HG03039 (cell line): ENCODE measurements around the gene RIMS4.

ENCODE experiments used
- ATAC-seq: cut with Tn5 transposase; IDR thresholded peaks from one replicate; pipeline ENCODE4 v1.9.1; 2021; ENCODE audit warnings: mild to moderate bottlenecking, moderate library complexity; ENCODE audit not compliant: unreplicated experiment

RIMS4 gene

GRCh38 chr20:44743916-44744655 lies 66.3 kb downstream of the RIMS4 start:
- ATAC-seq, result no peak

GRCh38 chr20:44743080-44743701 lies 67.2 kb downstream of the RIMS4 start:
- ATAC-seq, result no peak

DNA sequence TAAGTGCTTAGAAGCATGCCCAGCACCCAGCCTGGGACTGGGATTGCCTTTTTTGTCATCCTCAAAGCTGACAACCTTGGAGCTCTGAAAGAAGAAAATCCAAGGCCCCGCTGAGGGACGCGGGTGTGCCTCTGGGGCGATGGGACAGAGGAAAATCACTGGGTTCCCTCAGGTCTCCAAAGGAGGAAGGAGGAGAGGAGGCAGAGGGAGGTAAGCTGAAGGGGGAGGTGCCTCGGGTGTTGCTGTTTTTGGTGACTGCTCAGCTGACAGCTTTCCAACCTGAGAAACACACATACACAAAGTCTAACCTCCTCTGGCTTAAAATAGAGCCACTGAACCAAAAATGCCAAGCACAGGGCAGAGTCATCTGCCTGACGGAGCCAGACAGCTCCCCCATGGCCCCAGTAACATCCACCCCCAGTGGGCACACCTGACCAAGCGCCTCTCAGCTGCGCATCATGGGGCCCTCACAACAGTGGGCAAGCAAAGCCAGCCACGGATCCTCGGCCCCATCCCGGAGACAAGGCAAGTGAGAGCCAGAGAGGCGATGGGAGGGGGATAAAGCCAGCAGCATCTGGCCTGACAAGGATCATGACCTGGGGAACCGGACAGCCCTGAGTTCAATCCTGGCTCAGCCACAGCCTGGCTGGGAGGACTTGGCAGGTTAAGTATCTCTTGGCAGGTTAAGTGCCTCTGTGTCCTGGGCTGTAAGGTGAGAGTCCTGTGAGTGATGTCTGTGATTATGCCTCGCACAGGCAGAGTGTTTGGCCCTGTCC lies 67.9 kb downstream of the RIMS4 start:
- ATAC-seq, result no peak

- ATAC-seq, result no peak
These were observed 70.4 kb downstream of the RIMS4 start for GRCh38 chr20:44739942-44740341.

- no peak for ATAC-seq
These were observed 71.4 kb downstream of the RIMS4 start for GRCh38 chr20:44738813-44739477.

GRCh38 chr20:44737116-44737515 lies 73.2 kb downstream of the RIMS4 start:
- no peak for ATAC-seq

- no peak for ATAC-seq
These were observed 74.0 kb downstream of the RIMS4 start for GRCh38 chr20:44736170-44737021.

GRCh38 chr20:44735816-44736169 lies 74.6 kb downstream of the RIMS4 start:
- ATAC-seq, result no peak

DNA sequence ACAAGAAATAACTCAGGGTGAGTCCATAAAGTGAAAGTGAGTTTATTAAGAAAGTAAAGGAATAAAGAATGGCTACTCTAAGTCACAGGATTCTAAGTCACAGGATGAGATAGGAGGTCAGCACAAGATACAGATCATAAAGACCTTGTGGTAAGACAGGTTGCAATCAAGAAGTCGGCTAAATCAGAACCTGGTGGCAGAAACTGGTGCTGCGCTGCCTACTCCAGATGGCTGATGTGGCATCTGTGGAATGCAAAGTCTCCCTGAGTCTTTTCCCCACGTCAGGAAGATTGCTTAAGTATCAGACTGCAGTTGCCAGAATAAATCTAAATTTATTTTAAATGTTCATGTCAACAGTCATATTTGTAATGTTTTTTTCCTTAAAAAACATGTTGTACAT lies 75.4 kb downstream of the RIMS4 start:
- ATAC-seq, result no peak

GRCh38 chr20:44733341-44734069 lies 76.8 kb downstream of the RIMS4 start:
- ATAC-seq, result no peak

DNA sequence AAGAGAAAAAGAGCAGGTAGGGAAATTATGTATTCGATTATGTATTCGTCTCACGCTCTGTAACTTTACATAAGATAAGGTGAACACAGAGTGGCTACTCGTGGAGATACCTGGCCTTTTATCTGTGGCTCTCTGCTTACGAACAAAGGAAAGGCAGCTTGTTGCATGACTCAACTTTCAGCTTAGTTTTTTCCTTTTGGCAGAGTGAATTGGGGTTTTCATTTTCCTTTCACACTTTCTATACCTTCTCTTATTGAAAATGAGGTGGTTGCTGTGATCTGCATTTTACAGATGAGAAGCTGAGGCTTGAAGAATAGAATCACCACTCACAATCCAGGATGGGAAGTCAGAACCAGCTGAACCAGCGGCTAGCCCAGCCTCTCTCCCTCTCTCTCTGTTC lies 78.0 kb downstream of the RIMS4 start:
- no peak for ATAC-seq

GRCh38 chr20:44731657-44732056 lies 78.7 kb downstream of the RIMS4 start:
- no peak for ATAC-seq

GRCh38 chr20:44730441-44730840 lies 79.9 kb downstream of the RIMS4 start:
- ATAC-seq, result no peak

GRCh38 chr20:44728801-44729443 lies 81.4 kb downstream of the RIMS4 start:
- no peak for ATAC-seq

GRCh38 chr20:44727651-44728050 lies 82.7 kb downstream of the RIMS4 start:
- no peak for ATAC-seq

- no peak for ATAC-seq
These were observed 83.3 kb downstream of the RIMS4 start for GRCh38 chr20:44727039-44727438.

DNA sequence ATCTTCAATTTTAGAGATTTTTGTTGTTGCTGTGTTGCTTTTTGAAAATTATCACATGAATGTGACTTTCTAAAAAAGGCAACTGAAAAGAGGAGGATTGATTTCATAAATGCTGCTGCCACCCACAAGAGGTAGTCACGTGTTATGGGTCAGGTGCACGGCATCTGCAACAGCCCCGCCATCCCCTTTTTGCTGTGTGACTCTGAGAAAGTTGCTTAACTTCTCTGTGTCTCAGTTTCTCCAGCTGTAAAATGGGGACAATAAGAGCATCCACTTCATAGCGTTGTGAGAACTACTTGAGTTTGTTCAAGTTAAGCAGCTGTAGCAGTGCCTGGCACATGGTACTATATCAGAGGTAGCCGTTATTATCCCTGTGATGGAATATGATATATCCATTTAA lies 84.5 kb downstream of the RIMS4 start:
- no peak for ATAC-seq

GRCh38 chr20:44724423-44725091 lies 85.8 kb downstream of the RIMS4 start:
- ATAC-seq, result no peak

DNA sequence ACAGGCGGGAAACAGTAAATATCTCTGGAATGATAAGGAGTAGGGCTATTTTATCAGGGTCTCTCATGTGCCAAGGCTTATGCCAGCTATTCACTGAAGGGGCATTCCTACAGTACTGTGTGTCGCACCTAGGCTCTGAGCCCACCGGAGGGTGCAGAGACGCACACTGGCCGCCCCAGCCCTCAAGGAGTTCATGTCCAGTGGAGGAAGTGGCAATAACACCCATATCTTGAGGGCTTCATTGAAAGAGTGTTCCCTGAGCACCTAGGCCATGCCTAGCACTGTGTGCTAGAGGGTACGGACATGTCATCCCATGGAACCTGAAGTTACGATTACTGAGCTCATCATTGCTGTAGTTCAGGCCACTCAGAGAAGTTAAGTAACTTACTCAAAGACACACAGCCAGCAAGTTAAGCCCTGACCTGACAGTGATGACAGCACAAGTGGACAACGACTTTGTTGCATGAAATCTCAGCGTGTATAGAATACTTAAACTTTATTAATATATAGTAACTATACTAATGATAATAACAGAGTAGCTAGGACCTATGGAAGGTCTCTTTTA lies 86.5 kb downstream of the RIMS4 start:
- no peak for ATAC-seq
